Measurements from ENCODE around the gene OR2Y1. TPM values are rescaled to one million over a fixed set of nuclear protein-coding genes. Genes with fewer than 3 reads are reported as not detected.

Gene OR2Y1
- total RNA-seq, 2 donors from 2014 or later = not detected

- 67% methylated on average over 1 of the region's 1 CpG for WGBS
- TF ChIP-seq CTCF (IDR thresholded peaks at IDR 0.05) = no peak
- H3K27ac ChIP-seq = no peak overlapping the region
These were observed 40.8 kb downstream of the OR2Y1 start for GRCh38 chr5:180699042-180699441.

GRCh38 chr5:180696116-180696515, 43.7 kb downstream of the OR2Y1 start:
- no peak for TF ChIP-seq CTCF (IDR thresholded peaks at IDR 0.05)
- no peak for TF ChIP-seq POLR2AphosphoS5 (IDR thresholded peaks at IDR 0.05)

More at GRCh38 chr5:180699042-180699441, 40.8 kb downstream of the OR2Y1 start:
- intact Hi-C loops (cut with DNase I) = no loop called here
- Histone ChIP-seq H3K4me3 (no peak overlapping the region), H3K27me3 (replicated peaks; ENCODE audit: insufficient read depth) (no peaks in the 10 kb centered on the region), H3K36me3 (no peaks in the 10 kb centered on the region), H3K4me1 (replicated peaks) (no peaks in the 10 kb centered on the region), H3K9me3 (no peaks in the 10 kb centered on the region)
- DNase-seq (ENCODE audit: low spot score) = no peak

GRCh38 chr5:180692429-180692828, 47.4 kb downstream of the OR2Y1 start:
- DNase-seq (ENCODE audit: low spot score) = no peak
- WGBS = 57% methylated on average over 3 of the region's 3 CpGs

More at GRCh38 chr5:180696116-180696515, 43.7 kb downstream of the OR2Y1 start:
- WGBS = 55% methylated on average over 1 of the region's 1 CpG
- H3K27me3 ChIP-seq (replicated peaks; ENCODE audit: insufficient read depth) = no peaks in the 10 kb centered on the region
- H3K4me3 ChIP-seq = no peak overlapping the region
- intact Hi-C loops (cut with DNase I) = no loop called here
- H3K27ac ChIP-seq = no peak overlapping the region
- H3K9me3 ChIP-seq = no peaks in the 10 kb centered on the region
- H3K4me1 ChIP-seq (replicated peaks) = no peaks in the 10 kb centered on the region
- H3K36me3 ChIP-seq = no peaks in the 10 kb centered on the region
- no peak for DNase-seq (ENCODE audit: low spot score)

GRCh38 chr5:180691046-180691445, 48.8 kb downstream of the OR2Y1 start:
- 90% methylated on average over 6 of the region's 6 CpGs for WGBS
- H3K27ac ChIP-seq = no peak overlapping the region
- DNase-seq (ENCODE audit: low spot score) = no peak
- no peaks in the 10 kb centered on the region for H3K4me1 ChIP-seq (replicated peaks)
- intact Hi-C loops (cut with DNase I) = no loop called here
- H3K27me3 ChIP-seq (replicated peaks; ENCODE audit: insufficient read depth) = no peaks in the 10 kb centered on the region
- H3K4me3 ChIP-seq = no peak overlapping the region
- H3K36me3 ChIP-seq = no peaks in the 10 kb centered on the region
- TF ChIP-seq POLR2AphosphoS5 (IDR thresholded peaks at IDR 0.05) = no peak
- TF ChIP-seq POLR2A (IDR thresholded peaks at IDR 0.05) = no peak
- H3K9me3 ChIP-seq = no peaks in the 10 kb centered on the region

More at GRCh38 chr5:180692429-180692828, 47.4 kb downstream of the OR2Y1 start:
- Histone ChIP-seq H3K36me3 (no peaks in the 10 kb centered on the region), H3K27me3 (replicated peaks; ENCODE audit: insufficient read depth) (no peaks in the 10 kb centered on the region), H3K9me3 (no peaks in the 10 kb centered on the region), H3K4me3 (no peak overlapping the region), H3K4me1 (replicated peaks) (no peaks in the 10 kb centered on the region), H3K27ac (no peak overlapping the region)
- TF ChIP-seq POLR2A (IDR thresholded peaks at IDR 0.05) = no peak
- no peak for TF ChIP-seq CTCF (IDR thresholded peaks at IDR 0.05)
- no peak for TF ChIP-seq POLR2AphosphoS5 (IDR thresholded peaks at IDR 0.05)
- intact Hi-C loops (cut with DNase I) = no loop called here

- no peaks in the 10 kb centered on the region for H3K9me3 ChIP-seq
- no peaks in the 10 kb centered on the region for H3K36me3 ChIP-seq
- intact Hi-C loops (cut with DNase I) = no loop called here
- no peak for DNase-seq (ENCODE audit: low spot score)
- H3K4me1 ChIP-seq (replicated peaks) = no peaks in the 10 kb centered on the region
- H3K27ac ChIP-seq = no peak overlapping the region
- TF ChIP-seq POLR2A (IDR thresholded peaks at IDR 0.05) (no peak), CTCF (IDR thresholded peaks at IDR 0.05) (no peak), POLR2AphosphoS5 (IDR thresholded peaks at IDR 0.05) (no peak)
- no peak overlapping the region for H3K4me3 ChIP-seq
- H3K27me3 ChIP-seq (replicated peaks; ENCODE audit: insufficient read depth) = no peaks in the 10 kb centered on the region
- WGBS = 65% methylated on average over 6 of the region's 6 CpGs
These were observed 49.3 kb downstream of the OR2Y1 start for GRCh38 chr5:180690562-180690961.

All from prostate gland (tissue), 2 donors.